Measurements from ENCODE around the gene CFAP46. TPM values are rescaled to one million over a fixed set of nuclear protein-coding genes. Genes with fewer than 3 reads are reported as not detected.

CFAP46 gene
- total and polyA plus RNA-seq, 2 of the 4 experiments (the other 2 are of a cell fraction): 1.3 to 1.8 TPM

GRCh38 chr10:132777441-132777840 lies 164.9 kb downstream of the CFAP46 start:
- Histone ChIP-seq H3K14ac (replicated peaks; ENCODE audit: low read depth, low read length) (no peak overlapping the region), H4K20me1 (ENCODE audit: insufficient read depth, low read length) (peaks cover 3% of the 10 kb centered on the region; the same call in 1 of the 2 replicates), H3K23ac (ENCODE audit: low read depth, low read length) (no peak overlapping the region), H3K56ac (ENCODE audit: extremely low read depth, insufficient read depth, low read length) (no peak overlapping the region), H3K79me1 (ENCODE audit: low read depth in 1 of 2, low read length in 2 of 2) (no peaks in the 10 kb centered on the region), H3K27me3 (ENCODE audit: control insufficient read depth, insufficient read depth, low read length) (no peaks in the 10 kb centered on the region), H3K9ac (ENCODE audit: low read depth, low read length) (no peak overlapping the region), H4K91ac (ENCODE audit: insufficient read depth, low read depth, low read length) (no peak overlapping the region), H3K18ac (ENCODE audit: low read depth, low read length) (no peak overlapping the region), H3K4ac (ENCODE audit: low read depth, low read length) (no peak overlapping the region), H2BK15ac (ENCODE audit: low read depth, low read length) (no peak overlapping the region), H3K36me3 (ENCODE audit: control insufficient read depth, insufficient read depth, low read length) (peaks cover 6% of the 10 kb centered on the region), H2BK5ac (ENCODE audit: low read depth, low read length, poor library complexity, severe bottlenecking) (no peak overlapping the region), H2AK5ac (ENCODE audit: low read depth, low read length) (no peak overlapping the region), H3K27ac (ENCODE audit: insufficient read depth, low read length) (no peak overlapping the region), H3K4me2 (ENCODE audit: low read depth, low read length) (no peak overlapping the region), H4K8ac (ENCODE audit: low read depth in 2 of 2, low read length in 2 of 2) (no peak overlapping the region), H2AK9ac (replicated peaks; ENCODE audit: low read depth, low read length, poor library complexity) (no peak overlapping the region), H2BK20ac (ENCODE audit: low read depth, low read length) (no peak overlapping the region), H3K9me1 (ENCODE audit: insufficient read depth, low read length) (no peaks in the 10 kb centered on the region), H3K4me3 (ENCODE audit: insufficient read depth, low read depth, low read length) (no peak overlapping the region), H4K5ac (ENCODE audit: low read depth, low read length) (no peak overlapping the region), H2BK120ac (ENCODE audit: low read depth, low read length) (no peak overlapping the region), H2AFZ (replicated peaks; ENCODE audit: low read length, poor library complexity) (no peak overlapping the region), H3K4me1 (ENCODE audit: control insufficient read depth, insufficient read depth, low read length) (no peaks in the 10 kb centered on the region), H3K9me3 (ENCODE audit: control insufficient read depth, insufficient read depth, low read length) (no peaks in the 10 kb centered on the region)
- intact Hi-C loops (cut with micrococcal nuclease) (no loop called here), in situ Hi-C loops (cut with MboI; ENCODE audit: low sequenced_read_pairs) (loop anchor here (10.0 kb wide), 1 partner anchor 123 kb away; no protein-coding TSS in a partner anchor), dilution Hi-C loops (cut with HindIII; ENCODE audit: low sequenced_read_pairs, unreplicated experiment) (no loop called here)
- 100% methylated on average over 1 of the region's 14 CpGs; no CpG with 5 or more reads in 1 of the 2 experiments for WGBS, 2 experiments (ENCODE audit: extremely low coverage in 2 of 2, insufficient read length in 1 of 2)
- TF ChIP-seq USF2 (IDR thresholded peaks at IDR 0.05; ENCODE audit: low read depth, low read length): no peak
- TF ChIP-seq BHLHE40 (IDR thresholded peaks at IDR 0.05; ENCODE audit: low read depth, low read length): no peak
- no peak for TF ChIP-seq CHD1 (IDR thresholded peaks at IDR 0.05; ENCODE audit: low read depth, low read length)
- TF ChIP-seq ELK1 (IDR thresholded peaks at IDR 0.05; ENCODE audit: borderline replicate concordance, low read depth, low read length): no peak
- TF ChIP-seq POLR2A (IDR thresholded peaks at IDR 0.05; ENCODE audit: low read depth, low read length): no peak
- no peak for TF ChIP-seq RCOR1 (IDR thresholded peaks at IDR 0.05; ENCODE audit: insufficient replicate concordance, low read length)
- no peak for TF ChIP-seq MAFK (IDR thresholded peaks at IDR 0.05; ENCODE audit: low read depth, low read length)
- no peak for TF ChIP-seq MXI1 (IDR thresholded peaks at IDR 0.05; ENCODE audit: borderline replicate concordance, low read depth, low read length)
- no peak for TF ChIP-seq FOS (IDR thresholded peaks at IDR 0.05; ENCODE audit: low read depth, low read length)
- TF ChIP-seq CTCF (conservative IDR thresholded peaks at IDR 0.05; ENCODE audit: low read depth, low read length): no peak
- TF ChIP-seq NFE2L2 (IDR thresholded peaks at IDR 0.05; ENCODE audit: low read depth, low read length): no peak
- no peak for TF ChIP-seq RAD21 (IDR thresholded peaks at IDR 0.05; ENCODE audit: low read length)
- TF ChIP-seq CEBPB (IDR thresholded peaks at IDR 0.05; ENCODE audit: low read depth, low read length): no peak
- TF ChIP-seq RFX5 (IDR thresholded peaks at IDR 0.05; ENCODE audit: low read depth, low read length): no peak
- no peak for TF ChIP-seq SMC3 (IDR thresholded peaks at IDR 0.05; ENCODE audit: low read depth, low read length)
- TF ChIP-seq MAZ (IDR thresholded peaks at IDR 0.05; ENCODE audit: borderline replicate concordance, low read depth, low read length): no peak
- no peak for ATAC-seq (ENCODE audit: low read depth)
- no TSS peak for BruUV-seq (replicated peaks)
- POLR2A ChIA-PET (ENCODE audit: unreplicated experiment): no interaction called here
- DNase-seq: no peak
- CTCF ChIA-PET: no interaction called here
